ENCODE measurements around the gene STX11.

- TF ChIP-seq EZH2 (IDR thresholded peaks at IDR 0.05; ENCODE audit: insufficient read depth, poor library complexity, severe bottlenecking) (no peak), EZH2phosphoT487 (IDR thresholded peaks at IDR 0.05; ENCODE audit: insufficient read depth, low read depth) (no peak)
Measured at GRCh38 chr6:144133225-144133821, 17.0 kb upstream of the STX11 start.

Data from GM23248 (cell line).